HG03342 (cell line): Measurements from ENCODE around the gene C14orf93.
"Not testable (repeated sequence)": the region's sequence is repeated elsewhere in the genome, so short reads cannot be mapped to it uniquely, and the experiment has no call there.

Experiments used
- ATAC-seq: cut with Tn5 transposase; IDR thresholded peaks from one replicate; pipeline ENCODE4 v1.9.1; 2021; ENCODE audit warnings: mild to moderate bottlenecking, moderate library complexity; ENCODE audit not compliant: unreplicated experiment

The C14orf93 gene

DNA sequence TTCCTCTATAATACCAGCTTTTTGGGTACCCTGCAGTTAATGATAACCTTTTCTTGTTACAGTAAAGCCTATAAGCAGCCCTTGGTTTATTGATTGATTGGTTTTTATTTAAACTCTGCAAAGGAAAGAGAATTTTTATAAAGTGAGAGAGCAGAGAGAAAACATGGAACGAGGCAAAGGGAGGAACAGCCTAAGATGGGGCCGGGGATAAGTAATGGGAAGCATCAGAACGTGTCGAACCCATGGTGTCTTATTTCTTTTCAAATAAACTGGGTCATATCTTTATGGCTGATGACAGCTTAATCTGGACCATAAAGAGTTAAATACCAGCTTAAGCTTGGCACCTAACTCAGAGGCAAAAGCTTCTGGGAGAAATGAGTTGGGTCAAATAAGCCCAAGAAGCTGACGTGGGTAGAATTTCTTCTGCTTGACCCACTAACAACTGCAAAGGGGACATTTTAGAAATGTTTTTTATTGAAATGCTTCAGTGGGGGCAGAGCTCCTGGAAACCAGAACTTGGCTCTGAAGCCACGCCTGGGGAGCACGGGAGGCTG lies 12.0 kb upstream of the C14orf93 start:
- no peak for ATAC-seq

DNA sequence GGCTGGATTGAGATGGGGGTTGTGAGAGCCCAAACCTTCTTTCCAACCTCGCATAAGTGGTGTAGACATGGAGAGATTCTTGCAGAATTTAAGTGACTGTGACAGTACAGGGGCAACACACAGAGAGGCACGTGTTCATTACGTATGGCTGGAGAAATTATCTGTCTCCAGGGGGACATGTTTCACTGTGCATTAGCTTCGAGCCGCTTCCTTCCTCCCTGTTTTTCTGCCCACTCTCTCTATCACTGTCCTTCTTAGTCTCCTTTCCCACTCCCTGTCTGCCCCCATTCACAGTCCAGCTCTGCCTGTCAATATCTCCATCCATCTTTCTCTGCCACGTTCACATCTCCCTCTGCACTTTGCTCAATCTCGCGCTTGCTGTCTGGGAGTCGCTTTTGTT lies 11.5 kb upstream of the C14orf93 start:
- ATAC-seq = no peak

DNA sequence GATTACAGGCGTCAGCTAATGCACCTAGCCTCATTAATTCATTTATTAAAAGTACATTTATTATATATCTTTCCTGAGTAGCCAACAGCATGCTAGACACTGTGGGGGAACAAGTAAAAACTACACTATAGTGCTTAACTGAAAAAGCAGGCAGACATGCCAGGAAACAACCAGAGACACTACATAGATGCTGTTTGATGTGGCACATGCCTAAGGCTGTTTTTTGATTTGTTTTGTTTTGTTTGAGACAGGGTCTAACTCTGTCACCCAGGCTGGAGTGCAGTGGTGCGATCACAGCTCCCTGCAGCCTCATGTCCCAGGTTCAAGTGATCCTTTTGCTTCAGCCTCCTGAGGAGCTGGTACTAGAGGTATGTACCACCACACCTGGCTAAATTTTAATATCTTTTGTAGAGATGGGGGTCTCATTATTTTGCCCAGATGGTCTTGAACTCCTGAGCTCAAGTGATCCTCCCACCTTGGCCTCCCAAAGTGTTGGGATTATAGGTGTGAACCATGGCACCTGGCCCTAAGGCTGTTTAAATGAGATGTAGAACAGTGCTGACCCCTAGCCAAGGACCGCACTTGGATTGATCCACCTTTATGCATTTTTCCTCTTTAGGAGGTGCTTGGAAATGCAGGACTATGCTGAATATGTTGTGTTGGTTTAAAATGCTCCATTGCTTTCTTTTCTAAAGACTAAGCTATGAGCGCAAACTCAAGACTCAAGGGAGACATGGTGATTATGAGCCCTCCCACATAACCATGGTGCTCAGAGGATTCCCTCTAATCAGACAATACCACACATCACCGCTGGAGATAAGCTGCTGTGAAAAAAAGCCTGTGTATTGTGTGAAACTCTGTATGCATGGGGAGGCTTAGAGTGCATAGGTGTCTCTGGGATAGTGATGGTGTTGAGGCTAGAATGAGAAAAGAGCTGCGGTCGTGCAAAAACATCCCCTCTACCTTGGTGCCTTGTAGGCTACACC lies 10.5 kb upstream of the C14orf93 start:
- ATAC-seq = no peak

DNA sequence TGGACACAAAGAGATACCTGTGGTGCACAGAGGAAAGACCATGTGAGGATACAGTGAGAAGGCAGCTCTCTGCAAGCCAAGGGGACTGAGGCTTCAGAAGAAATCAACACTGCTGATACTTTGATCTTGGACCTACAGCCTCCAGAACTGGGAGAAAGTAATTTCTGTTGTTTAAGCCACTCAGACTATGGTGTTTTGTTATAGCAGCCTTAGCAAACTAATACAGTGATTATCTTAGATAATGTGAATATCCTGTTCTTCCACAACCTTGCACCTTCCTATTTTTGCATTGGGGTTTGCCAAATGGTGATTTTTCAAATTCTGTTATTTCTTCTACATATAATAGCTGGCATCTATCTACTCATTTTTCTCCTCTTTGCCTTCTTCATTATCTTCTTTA lies 8.2 kb upstream of the C14orf93 start:
- ATAC-seq = no peak

DNA sequence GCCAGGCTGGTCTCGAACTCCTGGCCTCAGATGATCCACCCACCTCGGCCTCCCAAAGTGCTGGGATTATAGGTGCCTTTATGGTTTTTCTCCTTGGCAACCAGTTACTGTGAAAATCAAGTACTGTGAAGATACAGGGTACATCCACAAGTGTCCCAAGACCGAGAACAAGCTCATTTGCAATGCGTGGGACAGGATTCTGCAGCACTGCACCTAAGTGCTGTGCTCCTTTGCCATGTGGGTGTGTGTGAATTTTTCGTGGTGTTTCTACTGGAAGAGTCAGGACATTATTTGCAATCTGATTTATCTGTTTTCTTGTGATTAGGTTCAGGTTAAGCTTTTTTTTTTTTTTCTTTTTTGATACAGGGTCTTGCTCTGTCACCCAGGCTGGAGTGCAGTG lies 7.1 kb upstream of the C14orf93 start:
- no peak for ATAC-seq

DNA sequence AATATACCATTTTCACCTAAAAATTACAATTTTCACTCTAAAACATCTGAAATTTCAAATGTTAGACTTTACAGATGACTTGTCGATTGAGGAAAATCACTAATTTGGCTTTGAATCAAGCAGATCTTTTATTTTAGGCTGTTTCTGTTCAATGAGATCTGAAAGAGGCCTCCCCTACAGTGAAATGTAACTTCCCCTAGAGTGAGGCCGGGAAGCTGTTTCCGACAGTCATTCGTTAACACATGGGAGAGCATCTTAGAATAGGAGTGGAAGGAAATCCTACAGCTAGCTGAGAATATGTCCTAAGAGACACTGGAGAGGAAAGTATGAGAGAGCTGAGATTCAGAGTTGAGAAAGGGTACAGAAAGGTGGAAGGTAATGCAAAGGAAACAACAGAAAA lies 5.7 kb upstream of the C14orf93 start:
- ATAC-seq = no peak

DNA sequence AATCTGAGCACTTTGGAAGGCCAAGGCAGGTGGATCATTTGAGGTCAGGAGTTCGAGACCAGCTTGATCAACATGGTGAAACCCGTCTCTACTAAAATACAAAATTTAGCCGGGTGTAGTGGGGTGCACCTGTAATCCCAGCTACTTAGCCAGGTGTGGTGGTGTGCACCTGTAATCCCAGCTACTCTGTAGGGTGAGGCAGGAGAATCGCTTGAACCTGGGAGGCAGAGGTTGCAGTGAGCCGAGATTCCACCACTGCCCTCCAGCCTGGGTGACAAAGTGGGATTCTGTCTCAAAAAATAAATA lies 3.8 kb upstream of the C14orf93 start:
- ATAC-seq = not testable (repeated sequence)

DNA sequence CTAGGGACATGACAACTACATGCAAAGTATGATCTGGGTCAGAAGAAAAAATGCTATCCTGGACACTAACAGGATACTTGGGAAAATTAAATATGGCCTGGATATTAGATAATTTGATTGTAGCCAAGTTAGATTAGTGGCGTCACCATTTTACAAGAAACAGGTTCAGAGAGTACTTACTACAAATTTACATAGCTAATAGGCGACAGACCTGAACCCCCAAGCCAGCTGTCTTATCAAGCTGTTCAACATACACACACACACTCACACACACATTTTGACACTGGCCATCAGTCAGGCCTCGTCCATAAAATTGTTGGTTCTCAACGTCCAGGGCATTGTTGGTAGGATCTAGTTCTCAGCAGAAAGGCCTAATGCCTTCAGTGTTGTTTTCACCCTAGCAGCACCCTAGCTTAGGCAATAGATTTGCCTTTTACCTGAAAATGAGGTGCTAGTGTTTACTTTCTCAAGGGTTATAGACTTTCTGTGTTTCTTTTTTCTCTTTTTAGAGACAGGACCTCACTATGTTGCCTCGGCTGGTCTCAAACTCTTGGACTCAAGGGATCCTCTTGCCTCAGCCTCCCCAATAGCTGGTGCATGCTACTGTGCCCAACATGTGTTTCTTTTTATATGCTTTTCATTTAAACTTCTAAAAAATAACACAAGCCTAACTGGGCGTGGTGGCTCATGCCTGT lies 3.3 kb upstream of the C14orf93 start:
- no peak for ATAC-seq

DNA sequence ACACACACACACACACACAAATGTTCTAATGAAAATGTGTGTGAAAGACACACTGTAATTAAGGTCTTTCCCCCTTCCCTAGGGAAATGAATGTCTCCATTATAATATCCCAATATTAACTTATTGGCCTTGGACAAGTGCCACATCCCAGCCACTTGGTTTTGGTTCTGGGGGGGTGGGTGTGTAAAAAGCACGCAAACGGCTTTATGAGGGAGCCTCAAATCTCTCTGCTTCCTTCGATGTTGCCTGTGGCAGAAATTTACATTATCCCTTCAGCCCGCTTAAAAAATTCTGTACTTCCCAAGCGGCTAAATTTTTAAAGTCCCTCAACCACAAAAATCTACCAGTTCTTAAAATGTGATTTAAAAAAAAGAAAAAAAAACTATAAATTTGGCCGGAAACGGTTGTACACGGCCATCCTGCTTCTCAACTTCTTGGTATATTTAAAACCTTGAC lies 432 bp downstream of the C14orf93 start:
- no peak for ATAC-seq

DNA sequence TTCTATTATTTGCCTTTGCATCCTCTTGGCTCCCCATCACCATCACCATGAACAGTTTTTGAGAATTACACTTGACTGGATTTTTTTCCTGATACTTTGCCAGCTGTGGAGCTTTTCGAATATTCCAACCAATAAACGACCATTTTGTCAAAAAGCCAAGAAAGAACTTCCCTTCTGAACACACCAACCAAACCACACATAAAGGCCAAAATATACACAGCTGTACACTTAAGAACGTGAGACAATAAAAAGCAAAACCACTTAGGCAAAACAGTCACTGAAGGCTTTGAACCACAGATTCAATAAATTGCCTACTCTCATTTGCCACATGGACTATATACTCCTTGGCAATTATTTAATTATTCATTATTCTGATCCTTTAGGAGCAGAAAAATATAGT lies 1.1 kb downstream of the C14orf93 start:
- no peak for ATAC-seq

DNA sequence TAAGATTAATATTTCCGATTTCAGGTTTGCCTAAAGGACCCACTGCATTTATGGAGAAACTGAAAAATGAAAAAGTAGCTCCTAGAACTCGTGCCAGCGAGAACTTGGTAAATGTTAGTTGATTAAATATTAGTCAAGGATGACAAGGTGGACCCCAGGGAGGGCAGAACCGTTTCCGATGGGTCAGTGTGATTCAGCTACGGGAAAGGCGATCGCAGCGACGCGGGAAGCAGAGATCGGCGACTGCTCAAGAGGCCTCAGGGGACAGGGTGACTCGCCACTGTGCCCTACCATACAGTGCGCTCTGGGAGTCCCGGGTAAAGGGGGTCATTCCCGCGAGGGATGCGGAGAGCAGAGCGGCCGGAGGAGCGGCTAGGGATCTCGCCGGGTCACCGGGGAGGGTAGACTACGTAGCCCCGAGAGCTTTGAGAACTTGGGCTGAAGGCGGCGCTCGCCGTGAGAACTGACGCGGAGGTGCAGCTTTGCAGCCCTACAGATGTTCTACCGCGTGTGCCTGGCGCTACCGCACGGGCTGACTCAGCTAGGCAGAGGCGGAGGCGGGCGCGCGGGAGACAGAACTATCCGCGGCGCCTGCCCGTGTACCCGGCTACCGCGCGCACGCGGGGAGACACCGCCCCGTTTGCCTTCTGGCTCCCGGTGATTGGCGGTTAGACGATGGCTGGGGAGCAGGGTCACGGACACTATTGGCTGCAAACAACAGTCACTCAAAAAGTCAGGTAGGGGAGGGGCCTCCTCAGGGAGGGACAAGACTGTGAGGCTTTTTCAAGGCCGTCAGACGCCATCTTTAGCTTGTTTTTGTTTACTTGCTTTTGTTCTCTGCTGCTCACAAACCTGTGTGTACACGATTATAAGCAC lies 3.2 kb downstream of the C14orf93 start:
- ATAC-seq = peak; percentile 96

DNA sequence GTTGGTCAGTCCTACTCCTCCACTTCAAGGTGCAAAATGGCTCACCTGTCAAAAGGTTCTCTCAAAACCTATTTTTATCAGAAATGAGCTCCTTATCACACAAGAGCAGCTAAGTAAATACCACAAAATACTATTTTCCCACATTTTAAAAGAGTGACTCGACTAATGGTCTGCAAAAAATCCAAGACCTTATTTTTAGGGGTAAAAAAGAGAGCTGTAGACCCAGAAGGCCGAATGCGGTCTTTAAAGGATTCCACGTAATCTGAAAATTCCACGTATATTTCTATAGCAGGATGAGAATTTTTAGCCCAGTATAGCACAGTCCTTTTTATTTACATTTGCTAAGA lies 3.8 kb downstream of the C14orf93 start:
- ATAC-seq = no peak

DNA sequence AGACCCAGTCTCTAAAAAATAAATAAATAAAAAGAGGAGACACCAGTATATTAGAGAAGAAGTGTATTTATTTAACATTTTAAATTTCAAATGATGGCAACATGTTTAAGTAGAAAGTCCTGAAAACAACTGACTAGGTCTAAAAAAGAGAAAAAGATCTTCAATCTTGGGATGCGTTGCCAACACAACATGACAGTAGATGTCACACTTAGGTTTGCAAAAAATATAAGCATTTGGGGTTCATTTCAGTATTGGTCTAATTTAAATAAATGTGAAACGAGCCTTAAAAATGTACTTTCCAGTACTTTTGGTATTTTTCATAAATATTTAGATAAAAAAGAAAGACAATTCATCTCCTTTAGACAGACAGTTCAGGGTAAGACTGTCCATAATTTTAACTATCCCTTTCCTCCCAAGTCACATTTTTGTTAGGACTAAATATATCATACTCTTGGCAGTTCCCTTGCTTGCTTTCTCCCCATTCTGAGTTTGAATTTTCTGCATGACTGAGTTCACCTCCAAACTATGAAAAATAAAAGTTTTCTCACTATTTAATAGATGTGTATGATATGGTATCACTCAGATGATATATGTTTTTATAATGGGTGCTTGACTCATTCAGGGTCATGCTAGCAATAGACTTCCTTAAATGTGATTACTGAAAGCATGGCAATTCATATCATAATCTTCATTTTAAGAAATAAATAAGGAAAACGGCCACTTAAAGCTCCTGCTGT lies 4.3 kb downstream of the C14orf93 start:
- ATAC-seq = no peak

DNA sequence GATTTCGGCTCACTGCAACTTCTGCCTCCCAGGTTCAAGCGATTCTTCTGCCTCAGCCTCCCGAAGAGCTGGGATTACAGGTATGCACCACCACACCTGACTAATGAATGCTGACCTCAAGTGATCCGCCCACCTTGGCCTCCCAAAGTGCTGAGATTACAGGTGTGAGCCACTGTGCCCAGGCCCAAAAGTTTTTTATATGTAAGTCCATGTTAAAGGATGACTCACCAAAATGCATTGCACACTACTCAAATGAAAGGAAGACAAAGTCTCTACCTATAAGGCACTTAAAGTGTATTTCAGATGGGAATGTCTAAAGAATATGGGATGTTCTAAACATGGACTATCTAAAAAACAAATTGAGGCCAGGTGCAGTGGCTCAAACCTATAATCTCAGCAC lies 5.7 kb downstream of the C14orf93 start:
- not testable (repeated sequence) for ATAC-seq

DNA sequence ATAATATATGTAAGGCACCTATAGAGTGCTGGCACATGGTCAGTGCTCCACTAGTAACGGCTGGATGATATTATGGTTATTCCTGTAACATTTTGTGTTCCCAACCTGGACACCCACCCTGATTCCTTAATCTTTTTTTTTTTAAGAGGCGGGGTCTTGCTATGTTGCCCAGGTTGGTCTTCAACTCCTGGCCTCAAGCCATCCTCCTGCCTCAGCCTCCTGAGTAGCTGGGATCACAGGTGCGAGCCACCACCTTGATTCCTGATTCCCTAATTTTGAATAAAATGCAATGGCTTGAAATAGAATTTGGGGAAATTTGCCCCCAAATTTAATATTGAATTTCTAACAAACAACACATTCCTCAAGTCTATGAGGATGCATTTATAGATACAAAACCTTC lies 7.4 kb downstream of the C14orf93 start:
- no peak for ATAC-seq

DNA sequence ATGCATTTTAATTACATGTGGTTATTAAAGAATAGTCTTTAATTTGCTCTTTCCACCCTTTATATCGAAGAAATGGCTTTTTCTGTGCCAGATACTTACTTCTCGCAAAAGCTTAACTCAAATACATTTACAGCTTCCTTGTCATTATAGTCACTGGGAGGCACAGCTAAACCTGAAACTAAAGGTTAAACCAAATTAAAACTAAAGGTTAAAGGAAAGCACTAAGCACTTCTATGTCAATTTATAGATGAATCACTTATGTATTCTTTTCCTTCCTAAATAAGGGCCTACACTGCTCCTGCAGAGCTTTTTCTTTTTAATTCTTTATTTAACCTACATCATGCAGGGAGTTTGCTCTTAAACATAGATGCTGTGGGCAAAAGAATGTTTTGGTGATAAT lies 9.1 kb downstream of the C14orf93 start:
- no peak for ATAC-seq

DNA sequence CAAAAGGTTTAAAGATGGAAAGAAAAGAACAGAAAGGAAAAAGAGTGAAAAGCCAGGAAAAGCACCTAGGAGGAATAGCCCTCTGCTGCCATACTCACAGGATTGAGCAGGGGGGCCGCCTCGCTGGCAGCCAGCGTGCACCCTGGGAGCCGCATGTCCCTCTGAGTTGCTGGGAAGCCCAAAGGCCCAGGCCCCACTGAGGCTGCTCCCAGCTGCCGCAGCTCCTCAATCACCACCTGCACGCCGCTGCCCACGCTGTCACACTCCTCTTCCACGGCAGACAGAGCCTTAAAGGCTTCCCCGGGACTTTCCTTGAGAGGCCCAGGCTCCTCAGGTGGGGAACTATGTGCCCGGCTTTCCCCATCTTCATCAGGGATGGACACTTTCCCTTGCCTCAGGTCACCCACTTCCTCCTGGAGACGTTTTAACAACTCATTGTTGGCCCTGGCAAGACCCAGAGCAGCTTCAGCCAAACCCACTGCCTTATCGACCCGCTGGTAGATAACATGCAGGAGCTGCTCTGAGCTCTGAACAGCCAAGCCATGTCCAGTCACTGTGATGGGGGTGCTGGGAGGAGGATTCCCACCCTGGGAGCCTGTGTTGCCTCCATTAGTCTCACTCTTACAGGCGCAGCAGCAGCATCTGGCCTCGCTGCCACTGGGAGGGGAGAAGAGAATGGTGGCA lies 11.5 kb downstream of the C14orf93 start:
- ATAC-seq = no peak

DNA sequence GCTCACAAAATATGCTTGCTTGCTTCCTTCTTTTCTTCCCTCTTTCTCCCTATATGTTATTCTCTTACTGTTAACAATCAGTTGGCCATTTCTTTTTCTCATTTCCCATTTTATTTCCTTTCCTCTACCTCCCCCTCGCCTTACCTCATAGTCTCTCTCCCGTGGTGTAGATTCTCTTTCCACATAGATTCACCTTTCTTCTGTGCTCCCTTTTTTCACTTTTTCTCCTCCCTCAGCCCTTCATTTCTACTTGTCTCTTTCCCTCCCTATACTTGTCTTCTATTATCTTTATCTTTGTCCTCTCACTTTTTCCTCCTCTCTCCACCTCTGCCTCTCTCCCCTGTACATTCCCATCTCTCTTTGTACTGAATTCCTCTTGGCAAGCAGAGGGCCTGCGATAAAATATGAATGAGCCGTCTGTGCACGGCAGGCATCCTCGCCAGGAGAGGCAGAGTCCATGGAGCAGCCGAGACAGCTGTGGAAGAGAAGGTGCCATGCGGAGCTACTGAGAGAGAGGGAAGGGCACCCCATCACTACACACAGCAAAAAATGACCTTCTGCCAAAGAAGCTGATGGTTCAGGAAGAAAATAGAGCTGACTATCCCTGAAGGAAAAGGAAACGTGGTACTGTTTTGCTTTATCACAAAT lies 12.1 kb downstream of the C14orf93 start:
- ATAC-seq = no peak
